Esophagus squamous epithelium (tissue), 5 donors: ENCODE data around the gene ADRA2A. TPM values are rescaled to one million over a fixed set of nuclear protein-coding genes. Genes with fewer than 3 reads are reported as not detected.

Source experiments
- DNase-seq: peaks from one replicate; lab custom pipeline; 2025; lab: John Stamatoyannopoulos, UW
- H3K27ac ChIP-seq, 4 donors: fragments of 200-600 bp; sonication (generic); one replicate each; pipeline ENCODE4 v1.5.1; 2016 to 2019; ENCODE audit warnings: mild to moderate bottlenecking in 1 of 4
- H3K27me3 ChIP-seq, 4 donors: fragments of 200-600 bp; sonication (generic); 1 replicate in 3 of 4; 2 replicates in 1 of 4; pipeline versions ENCODE4 v1.5.1 to v1.6.0; 2017 to 2021; ENCODE audit warnings: antibody characterized with exemption in 1 of 4
- H3K36me3 ChIP-seq, 3 donors: fragments of 200-600 bp; sonication (generic); one replicate each; pipeline ENCODE4 v1.5.1; 2016 to 2019
- H3K4me1 ChIP-seq, 3 donors: fragments of 200-600 bp; sonication (generic); one replicate each; pipeline ENCODE4 v1.5.1; 2017 to 2019
- H3K4me3 ChIP-seq, 4 donors: fragments of 200-600 bp; sonication (generic); 1 replicate in 3 of 4; 2 replicates in 1 of 4; pipeline ENCODE4 v1.5.1; 2016 to 2019; ENCODE audit warnings: mild to moderate bottlenecking in 2 of 4, moderate library complexity in 1 of 4
- H3K9me3 ChIP-seq, 3 donors: fragments of 200-600 bp; sonication (generic); one replicate each; pipeline ENCODE4 v1.5.1; 2016 to 2019
- CTCF ChIP-seq, 6 experiments: fragments of 450-650 bp in 4 of 6; fragments of 200-600 bp in 2 of 6; sonication (generic) in 2 of 6; IDR thresholded peaks; one replicate each; pipeline ENCODE4 v1.5.1; 2016 to 2019; ENCODE audit warnings: antibody characterized with exemption in 6 of 6, mild to moderate bottlenecking in 4 of 6, moderate library complexity in 4 of 6
- POLR2A ChIP-seq, 4 donors: fragments of 450-650 bp; IDR thresholded peaks; one replicate each; pipeline ENCODE4 v1.6.1; 2017; ENCODE audit warnings: antibody characterized with exemption in 4 of 4, mild to moderate bottlenecking in 4 of 4, moderate library complexity in 3 of 4
- WGBS, 2 donors: methylation state at CpG; one replicate each; pipeline ENCODE4 v1.1.5; 2018; 5-methylcytosine and 5-hydroxymethylcytosine counted together
- intact Hi-C: fragments of 100-400 bp; cut with DNase I; formaldehyde crosslinking; loops from one replicate; pipeline ENCODE4 v1.15.0; 2022
- total RNA-seq, 4 donors: library from RNA; depleted of rRNA; stranded (reverse); fragments of >200 nt; gene quantifications; one replicate each; pipeline ENCODE4 v1.1.0, GENCODE V29; 2016
- donor health status: DM: yes; HTN: yes; CAD: no.

The ADRA2A gene
- total RNA-seq, 4 donors from 2014 or later, result 0.38 to 1.1 (median 0.40) TPM; not detected in 1

GRCh38 chr10:111037858-111038257 lies 39.0 kb upstream of the ADRA2A start:
- Histone ChIP-seq H3K9me3 (peaks cover 0 to 31% (median 11%) of the 10 kb centered on the region in 3 donors), H3K27ac (no peak overlapping the region), H3K4me3 (no peak overlapping the region), H3K27me3 (no peaks in the 10 kb centered on the region), H3K4me1 (no peaks in the 10 kb centered on the region), H3K36me3 (no peaks in the 10 kb centered on the region)
- no peak for DNase-seq
- TF ChIP-seq POLR2A (IDR thresholded peaks at IDR 0.05), result no peak
- TF ChIP-seq CTCF (IDR thresholded peaks at IDR 0.05), result peak in 1 of 6 experiments; percentile 23
- intact Hi-C loops, result no loop called here

GRCh38 chr10:111039522-111039921 lies 37.3 kb upstream of the ADRA2A start:
- 90 to 92% methylated on average over 2 of the region's 2 CpGs for WGBS, 2 donors
- Histone ChIP-seq H3K4me3 (no peak overlapping the region), H3K4me1 (no peaks in the 10 kb centered on the region), H3K27me3 (no peaks in the 10 kb centered on the region), H3K9me3 (peaks cover 0 to 35% (median 11%) of the 10 kb centered on the region in 3 donors), H3K27ac (no peak overlapping the region), H3K36me3 (no peaks in the 10 kb centered on the region)
- intact Hi-C loops, result no loop called here
- DNase-seq, result no peak
- TF ChIP-seq POLR2A (IDR thresholded peaks at IDR 0.05) (no peak), CTCF (IDR thresholded peaks at IDR 0.05) (no peak)

- 26 to 36% methylated on average over 1 of the region's 1 CpG for WGBS, 2 donors
- Histone ChIP-seq H3K36me3 (no peaks in the 10 kb centered on the region), H3K9me3 (no peaks in the 10 kb centered on the region), H3K4me1 (no peaks in the 10 kb centered on the region), H3K27ac (no peak overlapping the region), H3K27me3 (peaks cover 0 to 13% (median 0%) of the 10 kb centered on the region in 4 donors), H3K4me3 (no peak overlapping the region)
- intact Hi-C loops, result no loop called here
- TF ChIP-seq POLR2A (IDR thresholded peaks at IDR 0.05) (no peak), CTCF (IDR thresholded peaks at IDR 0.05) (no peak)
- DNase-seq, result no peak
Observed at GRCh38 chr10:111057006-111057405, 19.8 kb upstream of the ADRA2A start.

- Histone ChIP-seq H3K9me3 (no peaks in the 10 kb centered on the region), H3K27me3 (peaks cover 0 to 21% (median 0%) of the 10 kb centered on the region in 4 donors), H3K4me3 (no peak overlapping the region), H3K36me3 (no peaks in the 10 kb centered on the region), H3K4me1 (no peaks in the 10 kb centered on the region), H3K27ac (no peak overlapping the region)
- TF ChIP-seq POLR2A (IDR thresholded peaks at IDR 0.05), result no peak
- DNase-seq, result no peak
- WGBS, 2 donors, result 84 to 90% methylated on average over 2 of the region's 2 CpGs
- intact Hi-C loops, result no loop called here
Observed at GRCh38 chr10:111063471-111063870, 13.4 kb upstream of the ADRA2A start.

- no peak overlapping the region for H3K27ac ChIP-seq
- intact Hi-C loops, result no loop called here
- peaks cover 0 to 75% (median 3%) of the 10 kb centered on the region in 4 donors for H3K27me3 ChIP-seq
- no peaks in the 10 kb centered on the region for H3K9me3 ChIP-seq
- peaks cover 9 to 17% (median 13%) of the 10 kb centered on the region in 3 donors for H3K4me1 ChIP-seq
- 11 to 24% methylated on average over 3 of the region's 3 CpGs for WGBS, 2 donors
- no peaks in the 10 kb centered on the region for H3K36me3 ChIP-seq
- no peak overlapping the region for H3K4me3 ChIP-seq
- TF ChIP-seq CTCF (IDR thresholded peaks at IDR 0.05), result no peak
- DNase-seq, result no peak
Observed at GRCh38 chr10:111072232-111072631, 4.6 kb upstream of the ADRA2A start.
